Astrocyte of the cerebellum (primary cell): Measurements from ENCODE around the gene RBM8A.
A peak's percentile ranks its signal among the peaks of the same experiment; 100 is the strongest.

ENCODE experiments used
- DNase-seq: peaks from one replicate; pipeline ENCODE4 v3.0.0-alpha.2; 2011; ENCODE audit warnings: low read depth
- H3K4me3 ChIP-seq: 2 replicates; pipeline ENCODE4 v1.5.1; 2011; ENCODE audit warnings: mild to moderate bottlenecking, low read depth, low read length, moderate library complexity
- in situ Hi-C: cut with HindIII; loops from 2 replicates; pipeline ENCODE4 v1.10.0; 2017; ENCODE audit warnings: low sequenced_read_pairs
- TF ChIP-seq, protein P1 (sequence below): IDR thresholded peaks from 2 replicates; pipeline ENCODE4 v1.5.1; 2012; ENCODE audit warnings: low read length, low read depth, moderate library complexity, mild to moderate bottlenecking; ENCODE audit errors: missing control alignments

Gene RBM8A

GRCh38 chr1:145965119-145965744, 37.9 kb upstream of the RBM8A start:
- DNase-seq, result no peak
- TF ChIP-seq, protein P1, sequence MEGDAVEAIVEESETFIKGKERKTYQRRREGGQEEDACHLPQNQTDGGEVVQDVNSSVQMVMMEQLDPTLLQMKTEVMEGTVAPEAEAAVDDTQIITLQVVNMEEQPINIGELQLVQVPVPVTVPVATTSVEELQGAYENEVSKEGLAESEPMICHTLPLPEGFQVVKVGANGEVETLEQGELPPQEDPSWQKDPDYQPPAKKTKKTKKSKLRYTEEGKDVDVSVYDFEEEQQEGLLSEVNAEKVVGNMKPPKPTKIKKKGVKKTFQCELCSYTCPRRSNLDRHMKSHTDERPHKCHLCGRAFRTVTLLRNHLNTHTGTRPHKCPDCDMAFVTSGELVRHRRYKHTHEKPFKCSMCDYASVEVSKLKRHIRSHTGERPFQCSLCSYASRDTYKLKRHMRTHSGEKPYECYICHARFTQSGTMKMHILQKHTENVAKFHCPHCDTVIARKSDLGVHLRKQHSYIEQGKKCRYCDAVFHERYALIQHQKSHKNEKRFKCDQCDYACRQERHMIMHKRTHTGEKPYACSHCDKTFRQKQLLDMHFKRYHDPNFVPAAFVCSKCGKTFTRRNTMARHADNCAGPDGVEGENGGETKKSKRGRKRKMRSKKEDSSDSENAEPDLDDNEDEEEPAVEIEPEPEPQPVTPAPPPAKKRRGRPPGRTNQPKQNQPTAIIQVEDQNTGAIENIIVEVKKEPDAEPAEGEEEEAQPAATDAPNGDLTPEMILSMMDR, result no peak
- in situ Hi-C loops, result no loop called here
- H3K4me3 ChIP-seq, result peak overlapping the region; percentile 57

GRCh38 chr1:145964328-145965118, 37.2 kb upstream of the RBM8A start, which contains the start of the genes ANKRD34A and POLR3GL:
TSS of gene ANKRD34A (minus strand) at chr1:145964575. CDS start at chr1:145961759, 2,816 bp downstream.
TSS of gene POLR3GL (plus strand) at chr1:145964690. CDS start at chr1:145974866, 10,176 bp downstream.
- TF ChIP-seq, protein P1, result no peak

DNA sequence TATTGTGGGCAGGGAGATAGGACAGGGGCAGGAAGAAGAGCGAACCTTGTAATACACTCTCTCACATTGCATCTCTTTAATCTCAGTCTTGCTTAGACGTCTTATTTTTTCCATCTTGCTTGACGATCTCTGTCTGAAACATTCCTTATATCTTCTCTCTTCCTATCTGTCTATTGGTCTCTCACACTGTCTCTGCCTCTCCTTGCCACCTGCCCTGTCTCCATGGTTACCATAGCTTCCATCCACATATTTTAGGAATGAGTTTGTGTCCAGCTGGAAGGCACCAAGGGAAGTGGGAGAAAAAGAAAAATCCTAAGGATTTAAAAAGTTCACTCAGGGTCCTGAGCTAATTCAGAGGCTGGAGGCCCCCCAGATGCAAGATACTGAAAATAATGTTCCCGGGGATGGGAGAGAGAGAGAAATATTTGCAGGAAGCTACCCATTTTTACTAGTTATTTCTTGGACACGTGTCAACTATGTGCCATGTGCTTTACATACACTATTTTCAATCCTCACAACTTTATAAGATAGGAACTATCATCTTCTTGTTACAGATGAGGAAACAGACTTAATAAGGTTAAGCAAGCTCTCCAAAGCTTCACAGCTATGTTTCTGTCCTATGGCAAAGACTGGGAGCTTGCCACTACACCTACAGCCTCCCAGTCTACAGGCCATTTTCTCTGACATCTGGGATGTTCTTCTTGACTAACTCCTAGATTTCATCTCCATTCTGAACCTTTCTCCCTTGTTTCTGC, 36.2 kb upstream of the RBM8A start:
- TF ChIP-seq, protein P1, result no peak
- in situ Hi-C loops, result no loop called here
- no peak for DNase-seq
- H3K4me3 ChIP-seq, result peak overlapping the region; percentile 57

More at GRCh38 chr1:145964328-145965118, 37.2 kb upstream of the RBM8A start, which contains the start of the genes ANKRD34A and POLR3GL:
- in situ Hi-C loops, result no loop called here
- peak within 1 kb of the TSS; percentile 57 for H3K4me3 ChIP-seq
- peak; percentile 73 for DNase-seq

- DNase-seq, result no peak
- H3K4me3 ChIP-seq, result peak overlapping the region; percentile 58
- in situ Hi-C loops, result no loop called here
- TF ChIP-seq, protein P1, result no peak
These were observed 35.1 kb upstream of the RBM8A start for GRCh38 chr1:145962157-145963102.

- TF ChIP-seq, protein P1, result no peak
- DNase-seq, result no peak
- in situ Hi-C loops, result no loop called here
- H3K4me3 ChIP-seq, result peak overlapping the region; percentile 58
These were observed 34.3 kb upstream of the RBM8A start for GRCh38 chr1:145961425-145962156.
